Kidney (tissue), 14 donors: ENCODE data around the gene NCDN. TPM values are rescaled to one million over a fixed set of nuclear protein-coding genes. Genes with fewer than 3 reads are reported as not detected.
A peak's percentile ranks its signal among the peaks of the same experiment; 100 is the strongest.

Experiments
- DNase-seq, 5 donors: peaks; one replicate each; pipeline ENCODE4 v3.0.0-alpha.2; 2013 to 2020
- FAIRE-seq: peaks from 2 replicates; lab custom pipeline; 2012; peaks lifted over from hg19 to GRCh38; lab: Jason Lieb, UNC
- H3K27ac ChIP-seq, 2 donors: one replicate each; pipeline ENCODE4 v1.7.0; 2013; ENCODE audit warnings: low read depth in 2 of 2, low read length in 2 of 2, inconsistent platforms in 1 of 2
- H3K27me3 ChIP-seq: one replicate; pipeline ENCODE4 v1.7.1; 2013; ENCODE audit warnings: low read length, inconsistent platforms; ENCODE audit not compliant: control insufficient read depth, insufficient read depth
- H3K36me3 ChIP-seq, 3 donors: one replicate each; pipeline versions ENCODE4 v1.7.0 to v1.7.1; 2013; ENCODE audit warnings: low read length in 3 of 3, control low read depth in 1 of 3, inconsistent platforms in 1 of 3; ENCODE audit not compliant: insufficient read depth in 3 of 3, control insufficient read depth in 2 of 3
- H3K4me1 ChIP-seq, 3 donors: one replicate each; pipeline versions ENCODE4 v1.7.0 to v1.7.1; 2013; ENCODE audit warnings: low read length in 3 of 3, inconsistent platforms in 1 of 3, low read depth in 1 of 3; ENCODE audit not compliant: control insufficient read depth in 2 of 3, insufficient read depth in 2 of 3
- H3K4me3 ChIP-seq, 3 donors: one replicate each; pipeline versions ENCODE4 v1.7.0 to v1.8.1; 2013; ENCODE audit warnings: low read length in 3 of 3, control low read depth in 1 of 3, inconsistent platforms in 1 of 3
- H3K9ac ChIP-seq, 3 donors: one replicate each; pipeline versions ENCODE4 v1.7.0 to v1.7.1; 2013; ENCODE audit warnings: low read length in 3 of 3, control low read depth in 1 of 3, inconsistent platforms in 1 of 3
- H3K9me3 ChIP-seq, 3 donors: one replicate each; pipeline versions ENCODE4 v1.7.0 to v1.7.1; 2013; ENCODE audit warnings: low read length in 3 of 3, control low read depth in 1 of 3, inconsistent platforms in 1 of 3; ENCODE audit not compliant: control insufficient read depth in 2 of 3, insufficient read depth in 1 of 3
- intact Hi-C: fragments of 100-400 bp; cut with DNase I; formaldehyde crosslinking; loops from one replicate; pipeline ENCODE4 v1.11.1; 2022
- polyA plus RNA-seq: library from polyadenylated mRNA; stranded (reverse); fragments of 350-450 nt; fragmentation: Illumina TruSeq; extraction: RNeasy Lipid Tissue Mini Kit (QIAGEN cat#74804); gene quantifications from one replicate; pipeline ENCODE4 v1.2.3, GENCODE V29; 2014; ENCODE audit warnings: low read depth, low replicate concordance; ENCODE audit not compliant: insufficient read depth
- total RNA-seq: library from RNA; stranded (reverse); fragmentation: NEBNext Ultra II Directional; extraction: Animal tissue kit (Norgen Biotek cat#: 25700); gene quantifications from one replicate; pipeline ENCODE4 v1.2.1, GENCODE V29; 2021
- TF ChIP-seq, protein P1 (sequence below): IDR thresholded peaks from 3 replicates; pipeline ENCODE4 v1.5.1; 2012; ENCODE audit warnings: mild to moderate bottlenecking, moderate library complexity, borderline replicate concordance; ENCODE audit not compliant: insufficient read depth; ENCODE audit errors: extremely low read depth
- donor health status: control.
- donor health status: control.
- donor health status: control.
- donor health status: control.
- donor health status: control.
- donor health status: DM: yes; HTN: yes; CAD: no.
- donor health status: Normal renal cell carcinoma (clear cell type).

Gene NCDN
- total and polyA plus RNA-seq, 2 donors from 2014 or later, result 14.3 to 22.4 TPM

GRCh38 chr1:35568975-35569395 is 11.4 kb downstream of the NCDN start:
- TF ChIP-seq, protein P1, sequence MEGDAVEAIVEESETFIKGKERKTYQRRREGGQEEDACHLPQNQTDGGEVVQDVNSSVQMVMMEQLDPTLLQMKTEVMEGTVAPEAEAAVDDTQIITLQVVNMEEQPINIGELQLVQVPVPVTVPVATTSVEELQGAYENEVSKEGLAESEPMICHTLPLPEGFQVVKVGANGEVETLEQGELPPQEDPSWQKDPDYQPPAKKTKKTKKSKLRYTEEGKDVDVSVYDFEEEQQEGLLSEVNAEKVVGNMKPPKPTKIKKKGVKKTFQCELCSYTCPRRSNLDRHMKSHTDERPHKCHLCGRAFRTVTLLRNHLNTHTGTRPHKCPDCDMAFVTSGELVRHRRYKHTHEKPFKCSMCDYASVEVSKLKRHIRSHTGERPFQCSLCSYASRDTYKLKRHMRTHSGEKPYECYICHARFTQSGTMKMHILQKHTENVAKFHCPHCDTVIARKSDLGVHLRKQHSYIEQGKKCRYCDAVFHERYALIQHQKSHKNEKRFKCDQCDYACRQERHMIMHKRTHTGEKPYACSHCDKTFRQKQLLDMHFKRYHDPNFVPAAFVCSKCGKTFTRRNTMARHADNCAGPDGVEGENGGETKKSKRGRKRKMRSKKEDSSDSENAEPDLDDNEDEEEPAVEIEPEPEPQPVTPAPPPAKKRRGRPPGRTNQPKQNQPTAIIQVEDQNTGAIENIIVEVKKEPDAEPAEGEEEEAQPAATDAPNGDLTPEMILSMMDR, result peak; percentile 89
- H3K4me1 ChIP-seq, result peaks cover 0 to 6% (median 0%) of the 10 kb centered on the region in 3 donors
- intact Hi-C loops, result no loop called here
- H3K27ac ChIP-seq, result no peak overlapping the region
- H3K27me3 ChIP-seq, result peaks cover 20% of the 10 kb centered on the region
- H3K4me3 ChIP-seq, result no peak overlapping the region
- H3K9ac ChIP-seq, result no peak overlapping the region
- FAIRE-seq, result no peak
- DNase-seq, result peak in 4 of 5 donors; percentile 77 to 87 (median 80)
- no peaks in the 10 kb centered on the region for H3K9me3 ChIP-seq
- H3K36me3 ChIP-seq, result peaks cover 0 to 3% (median under 1%) of the 10 kb centered on the region in 3 donors

- Histone ChIP-seq H3K27me3 (peaks cover 23% of the 10 kb centered on the region), H3K4me3 (no peak overlapping the region), H3K4me1 (peaks cover 0 to 6% (median 0%) of the 10 kb centered on the region in 3 donors), H3K27ac (no peak overlapping the region), H3K9ac (no peak overlapping the region), H3K36me3 (peaks cover 0 to 3% (median 0%) of the 10 kb centered on the region in 3 donors), H3K9me3 (no peaks in the 10 kb centered on the region)
- DNase-seq, result no peak
- TF ChIP-seq, protein P1, result no peak
- intact Hi-C loops, result loop anchor here (5.0 kb wide), 1 partner anchor 147 kb away; the partner anchor contains the start of gene C1orf216
- no peak for FAIRE-seq
Measured at GRCh38 chr1:35569936-35570335, 12.3 kb downstream of the NCDN start.

DNA sequence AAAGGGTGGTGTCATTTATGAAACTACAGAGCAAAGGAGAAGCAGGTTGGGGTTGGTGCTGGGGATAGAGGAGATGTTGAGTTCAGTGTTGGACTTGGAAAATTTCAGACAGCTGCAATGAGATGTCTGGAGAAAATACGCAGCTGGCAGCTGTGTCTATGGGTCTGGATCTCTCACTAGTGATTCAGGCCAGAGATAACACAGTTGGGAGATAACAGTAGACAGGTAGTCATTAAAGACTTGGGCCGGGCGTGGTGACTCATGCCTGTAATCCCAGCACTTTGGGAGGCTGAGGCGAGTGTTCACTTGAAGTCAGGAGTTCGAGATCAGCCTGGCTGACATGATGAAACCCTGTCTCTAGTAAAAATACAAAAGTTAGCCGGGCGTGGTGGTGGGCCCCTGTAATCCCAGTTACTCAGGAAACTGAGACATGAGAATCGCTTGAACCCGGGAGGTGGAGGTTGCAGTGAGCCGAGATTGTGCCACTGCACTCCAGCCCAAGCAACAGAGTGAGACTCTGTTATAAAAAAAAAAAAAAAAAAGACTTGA is 13.1 kb downstream of the NCDN start:
- TF ChIP-seq, protein P1, result no peak
- intact Hi-C loops, result loop anchor here (5.0 kb wide), 1 partner anchor 147 kb away; the partner anchor contains the start of gene C1orf216
- H3K4me3 ChIP-seq, result no peak overlapping the region
- DNase-seq, result no peak
- H3K4me1 ChIP-seq, result peaks cover 0 to 6% (median 0%) of the 10 kb centered on the region in 3 donors
- no peak overlapping the region for H3K27ac ChIP-seq
- H3K9ac ChIP-seq, result no peak overlapping the region
- H3K9me3 ChIP-seq, result no peaks in the 10 kb centered on the region
- peaks cover 0 to 3% (median 0%) of the 10 kb centered on the region in 3 donors for H3K36me3 ChIP-seq
- FAIRE-seq, result no peak
- H3K27me3 ChIP-seq, result peaks cover 23% of the 10 kb centered on the region
